OCI-LY3 (cell line): ENCODE data around the gene NTN5.

ENCODE experiments used
- CTCF ChIP-seq: fragments of 200-600, 300-600 bp; sonication (generic); IDR thresholded peaks from 2 replicates; pipeline ENCODE4 v1.5.1; 2014; ENCODE audit warnings: antibody characterized with exemption, low read length, low read depth
- EZH2phosphoT487 ChIP-seq: fragments of 200-600 bp; shearing (Covaris generic); IDR thresholded peaks from 2 replicates; pipeline ENCODE4 v1.6.1; 2018; ENCODE audit warnings: antibody characterized with exemption, mixed run types, low read depth

DNA sequence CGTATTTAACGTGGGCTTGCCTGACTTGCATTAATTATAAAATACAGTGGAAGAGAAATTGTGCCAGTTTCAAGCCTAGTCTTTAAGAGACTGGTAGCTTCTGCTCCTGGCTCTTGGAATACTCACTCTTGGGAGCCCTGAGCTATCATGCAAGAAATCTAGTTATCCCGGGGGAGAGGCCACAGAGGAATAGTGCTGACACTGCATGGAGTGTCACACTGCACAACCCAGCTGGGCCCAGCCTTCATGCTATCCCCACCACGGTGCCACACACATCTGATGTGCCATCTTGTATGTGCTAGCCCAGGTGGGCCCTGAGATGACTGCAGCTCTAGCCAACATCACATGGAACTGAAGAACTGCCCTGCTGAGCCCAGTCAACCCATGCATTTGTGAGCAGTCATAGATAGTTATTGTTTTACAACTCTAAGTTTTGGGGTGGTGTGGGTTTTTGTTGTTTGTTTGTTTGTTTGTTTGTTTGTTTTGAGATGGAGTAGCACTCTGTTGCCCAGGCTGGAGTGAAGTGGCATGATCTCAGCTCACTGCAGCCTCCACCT is 38.4 kb upstream of the NTN5 start:
- TF ChIP-seq CTCF: no peak
- no peak for TF ChIP-seq EZH2phosphoT487
